Dedifferentiated amniotic fluid mesenchymal stem cell (primary cell): ENCODE measurements around the gene TMEM209.
"Not testable (repeated sequence)": the region's sequence is repeated elsewhere in the genome, so short reads cannot be mapped to it uniquely, and the experiment has no call there.

Experiments used
- DNase-seq: peaks from one replicate; pipeline ENCODE4 v3.0.0-alpha.2; 2016; ENCODE audit errors: extremely low spot score

The TMEM209 gene

DNA sequence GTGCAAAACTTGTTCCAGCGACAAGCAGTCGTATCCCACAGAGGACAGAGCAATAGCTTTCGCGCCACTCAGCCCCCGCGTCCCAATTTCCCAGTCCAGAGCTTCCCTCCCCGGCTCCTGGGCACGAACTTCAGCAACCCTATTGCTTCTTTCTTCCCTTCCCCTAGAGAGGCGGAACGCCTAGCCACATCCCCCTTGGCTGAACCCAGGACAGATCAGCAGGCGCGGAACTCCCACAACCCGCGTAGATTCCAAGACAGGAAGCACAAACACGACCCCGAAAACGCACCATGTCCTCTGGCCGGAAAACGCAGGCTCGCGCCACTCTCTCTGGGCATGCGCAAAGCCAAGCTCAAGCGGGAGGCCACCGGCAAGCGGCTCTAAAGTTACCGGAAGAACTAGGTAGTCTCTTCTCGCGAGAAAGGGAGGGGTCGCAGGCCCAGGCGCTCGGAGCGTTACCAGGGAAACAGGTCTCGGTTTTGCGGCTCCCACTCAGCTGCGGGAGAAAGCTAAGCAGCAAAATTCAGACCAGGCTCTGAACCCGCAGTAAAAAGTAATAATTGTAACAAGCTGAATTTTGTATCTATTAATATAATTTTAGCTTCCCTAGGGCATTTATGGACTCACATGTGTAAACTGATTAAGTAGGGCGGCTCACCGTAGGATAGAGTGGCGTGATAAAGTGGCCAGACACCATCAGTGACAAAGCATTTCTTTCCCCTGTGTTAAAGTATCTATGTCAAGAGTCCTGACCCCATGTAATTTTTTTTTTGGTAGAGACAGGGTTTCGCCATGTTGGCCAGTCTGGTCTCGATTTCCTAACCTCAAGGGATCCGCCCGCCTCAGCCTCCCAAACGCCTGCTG is at the start of gene TMEM209:
TSS of gene TMEM209 (minus strand) at position 323 of the 864 bp plus-strand sequence. CDS start at position 292, 31 bp downstream.
- peak; percentile 99 for DNase-seq

DNA sequence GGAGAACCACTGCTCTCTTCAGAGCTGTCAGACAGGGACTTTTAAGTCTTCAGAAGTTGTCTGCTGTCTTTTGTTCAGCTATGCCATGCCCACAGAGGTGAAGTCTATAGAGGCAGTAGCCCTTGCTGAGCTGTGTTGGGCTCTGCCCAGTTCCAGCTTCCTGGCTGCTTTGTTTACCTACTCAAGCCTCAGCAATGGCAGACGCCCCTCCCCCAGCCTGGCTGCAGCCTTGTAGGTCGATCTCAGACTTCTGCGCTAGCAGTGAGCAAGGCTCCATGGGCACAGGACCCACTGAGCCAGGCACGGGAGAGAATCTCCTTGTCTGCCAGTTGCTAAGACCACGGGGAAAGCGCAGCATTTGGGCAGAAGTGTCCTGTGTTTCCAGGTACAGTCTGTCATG is 49.3 kb upstream of the TMEM209 start:
- DNase-seq = no peak

DNA sequence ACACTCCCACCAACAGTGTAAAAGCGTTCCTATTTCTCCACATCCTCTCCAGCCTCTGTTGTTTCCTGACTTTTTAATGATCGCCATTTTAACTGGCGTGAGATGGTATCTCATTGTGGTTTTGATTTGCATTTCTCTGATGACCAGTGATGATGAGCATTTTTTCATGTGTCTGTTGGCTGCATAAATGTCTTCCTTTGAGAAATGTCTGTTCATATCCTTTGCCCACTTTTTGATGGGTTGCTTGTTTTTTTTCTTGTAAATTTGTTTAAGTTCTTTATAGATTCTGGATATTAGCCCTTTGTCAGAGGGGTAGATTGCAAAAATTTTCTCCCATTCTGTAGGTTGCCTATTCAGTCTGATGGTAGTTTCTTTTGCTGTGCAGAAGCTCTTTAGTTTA is 44.4 kb upstream of the TMEM209 start:
- not testable (repeated sequence) for DNase-seq

DNA sequence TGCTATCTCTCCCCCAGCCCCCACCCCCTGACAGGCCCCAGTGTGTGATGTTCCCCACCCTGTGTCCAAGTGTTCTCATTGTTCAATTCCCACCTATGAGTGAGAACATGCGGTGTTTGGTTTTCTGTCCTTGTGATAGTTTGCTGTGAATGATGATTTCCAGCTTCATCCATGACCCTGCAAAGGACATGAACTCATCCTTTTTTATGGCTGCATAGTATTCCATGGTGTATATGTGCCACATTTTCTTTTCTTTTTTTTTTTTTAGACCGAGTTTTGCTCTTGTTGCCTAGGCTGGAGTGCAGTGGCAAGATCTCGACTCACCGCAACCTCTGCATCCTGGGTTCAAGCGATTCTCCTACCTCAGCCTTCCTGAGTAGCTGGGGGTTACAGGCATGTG is 43.6 kb upstream of the TMEM209 start:
- DNase-seq = not testable (repeated sequence)

DNA sequence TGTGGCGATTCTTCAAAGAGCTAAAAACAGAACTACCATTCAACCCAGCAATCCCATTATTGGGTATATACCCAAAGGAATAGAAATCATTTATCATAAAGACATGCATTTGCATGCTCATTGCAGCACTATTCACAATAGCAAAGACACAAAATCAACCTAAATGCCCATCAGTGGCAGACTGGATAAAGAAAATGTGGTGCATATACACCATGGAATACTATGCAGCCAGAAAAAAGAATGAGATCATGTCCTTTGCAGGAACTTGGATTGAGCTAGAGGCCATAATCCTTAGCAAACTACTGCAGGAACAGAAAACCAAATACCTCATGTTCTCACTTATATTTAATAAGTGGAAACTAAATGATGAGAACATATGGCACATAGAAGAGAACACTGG is 41.3 kb upstream of the TMEM209 start:
- DNase-seq = not testable (repeated sequence)

DNA sequence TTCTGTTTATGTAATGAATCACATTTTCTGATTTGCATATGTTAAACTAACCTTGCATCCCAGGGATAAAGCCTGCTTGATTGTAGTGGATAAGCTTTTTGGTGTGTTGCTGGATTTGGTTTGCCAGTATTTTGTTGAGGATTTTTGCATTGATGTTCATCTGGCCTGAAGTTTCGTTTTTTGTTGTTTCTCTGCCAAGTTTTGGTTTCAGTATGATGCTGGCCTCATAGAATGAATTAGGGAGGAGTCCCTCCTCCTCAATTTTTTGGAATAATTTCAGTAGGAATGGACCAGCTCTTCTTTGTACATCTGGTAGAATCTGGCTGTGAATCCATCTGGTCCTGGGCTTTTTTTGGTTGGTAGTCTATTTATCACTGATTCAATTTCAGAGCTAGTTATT is 38.3 kb upstream of the TMEM209 start:
- peak; percentile 52 for DNase-seq

DNA sequence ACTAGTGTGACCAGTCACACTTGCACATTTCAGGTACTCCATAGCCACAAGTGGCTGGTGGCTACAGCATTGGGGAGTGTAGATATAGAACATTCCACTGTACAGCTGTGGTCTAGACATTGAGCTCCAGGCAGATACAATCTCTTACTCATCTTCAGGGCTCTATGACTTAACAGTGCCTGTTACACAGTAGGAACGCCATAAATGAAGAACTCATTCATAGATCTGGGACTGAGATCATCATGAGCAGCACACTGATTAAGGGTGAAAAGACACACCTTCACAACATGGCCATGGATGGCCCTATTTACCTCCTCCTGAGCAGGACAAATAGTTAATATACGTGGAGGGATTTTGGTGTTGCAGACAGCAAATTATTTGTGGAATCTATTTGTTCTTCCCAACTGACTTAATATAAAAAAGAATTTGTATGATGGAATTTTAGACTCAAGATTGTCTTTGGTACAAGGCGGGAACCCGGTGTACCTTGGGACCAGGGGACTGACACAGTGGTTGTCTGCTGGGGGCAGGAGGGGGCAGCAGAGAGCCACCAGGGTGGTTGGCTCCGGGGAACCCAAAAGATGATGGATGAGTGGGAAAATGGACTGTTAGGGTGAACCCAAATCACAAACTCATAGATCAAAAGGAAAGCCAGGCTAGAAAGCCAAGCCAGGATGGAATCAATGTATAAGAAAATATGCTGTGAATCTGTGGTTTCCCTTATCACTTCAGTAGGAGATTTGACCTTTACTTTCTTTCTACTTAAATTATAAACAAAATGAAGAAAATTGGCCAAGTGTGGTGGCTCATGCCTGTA is 37.2 kb upstream of the TMEM209 start:
- peak; percentile 38 for DNase-seq

DNA sequence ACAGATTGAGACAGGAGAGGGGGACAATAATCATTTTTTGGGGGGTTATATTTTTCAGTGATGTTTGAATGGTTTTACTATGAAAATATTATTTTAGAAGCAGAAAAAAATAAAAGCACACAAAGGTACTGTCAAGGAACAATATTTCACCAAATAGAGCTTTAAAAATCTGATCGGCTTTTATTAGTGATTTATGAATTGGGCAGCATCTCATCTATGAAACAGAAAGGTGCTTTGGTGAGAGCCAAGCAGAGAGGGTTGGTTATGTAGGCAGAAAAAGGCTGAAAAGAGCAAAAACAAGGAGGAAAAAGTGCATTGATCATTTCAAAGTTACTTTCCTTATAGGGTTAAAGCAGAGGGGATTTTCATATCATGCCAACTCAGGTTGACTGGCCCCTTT is 35.0 kb upstream of the TMEM209 start:
- no peak for DNase-seq

DNA sequence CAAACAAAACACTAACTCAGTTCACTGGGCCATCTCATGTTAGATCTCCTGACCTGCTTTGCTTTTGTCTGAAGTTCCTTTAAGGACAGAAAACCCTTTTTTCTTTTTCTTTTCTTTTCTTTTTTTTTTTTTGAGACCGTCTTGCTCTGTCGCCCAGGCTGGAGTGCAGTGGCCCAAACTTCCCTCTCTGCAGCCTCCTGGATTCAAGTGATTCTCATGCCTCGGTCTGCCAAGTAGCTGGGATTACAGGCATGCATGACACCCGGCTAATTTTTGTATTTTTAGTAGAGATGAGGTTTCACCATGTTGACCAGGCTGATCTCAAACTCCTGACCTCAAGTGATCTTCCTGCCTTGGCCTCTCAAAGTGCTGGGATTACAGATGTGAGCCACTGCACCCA is 31.2 kb upstream of the TMEM209 start:
- not testable (repeated sequence) for DNase-seq

DNA sequence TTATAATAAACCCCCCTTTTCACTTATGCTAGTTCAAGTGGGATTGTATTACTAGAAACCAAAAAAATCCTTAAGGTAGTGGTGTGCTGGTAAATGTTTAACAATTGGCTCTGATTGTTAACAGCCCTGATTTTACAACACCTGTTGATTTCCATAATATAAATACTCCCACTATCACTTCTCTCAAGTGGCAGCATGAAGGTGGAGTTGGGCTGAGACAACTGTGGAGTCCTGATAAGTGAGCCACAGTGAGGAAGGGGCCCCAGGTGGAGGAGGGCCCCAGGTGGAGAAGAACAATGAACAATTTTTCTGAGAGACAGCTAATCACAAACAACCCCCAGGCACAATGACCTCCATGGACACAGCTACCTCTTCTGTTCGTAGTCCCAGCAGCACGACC is 28.9 kb upstream of the TMEM209 start:
- DNase-seq = no peak

DNA sequence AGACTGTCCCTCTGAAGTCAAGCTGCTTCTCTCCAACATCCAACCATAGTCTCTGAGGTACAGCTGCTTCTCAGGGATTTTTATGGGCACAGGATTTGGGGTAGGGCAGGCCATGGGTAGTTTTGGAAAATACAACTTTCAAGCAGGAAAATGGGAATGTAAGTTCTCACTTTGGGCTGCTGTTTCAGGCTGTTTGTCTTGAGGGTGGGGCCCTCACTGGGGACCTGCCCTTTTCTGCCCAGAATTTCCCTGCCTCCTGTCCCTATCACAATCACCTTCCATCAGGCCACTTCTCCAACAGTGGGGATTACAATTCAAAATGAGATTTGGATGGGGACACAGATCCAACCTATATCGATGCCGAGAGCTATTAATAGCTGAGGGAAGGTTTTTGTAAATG is 27.0 kb upstream of the TMEM209 start:
- no peak for DNase-seq

DNA sequence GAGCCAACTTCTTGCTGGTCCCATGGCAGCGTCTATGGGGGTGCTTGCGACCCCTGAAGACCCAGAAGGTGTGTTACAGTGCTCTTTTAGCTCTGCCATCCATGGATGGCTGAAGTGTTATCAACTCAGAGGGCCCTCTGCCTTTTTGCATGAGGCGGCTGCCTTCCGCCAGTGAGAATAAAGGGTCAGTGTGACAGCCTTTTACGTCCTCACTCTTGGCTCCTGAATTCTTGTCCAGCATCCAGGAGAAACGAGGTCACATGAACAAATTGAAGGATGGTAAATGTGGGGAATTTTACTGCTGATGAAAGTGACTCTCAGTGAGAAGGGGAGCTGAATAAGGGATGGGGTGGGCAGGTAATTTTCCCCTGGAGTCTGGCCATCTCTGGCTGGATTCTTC is 26.6 kb upstream of the TMEM209 start:
- DNase-seq = no peak

DNA sequence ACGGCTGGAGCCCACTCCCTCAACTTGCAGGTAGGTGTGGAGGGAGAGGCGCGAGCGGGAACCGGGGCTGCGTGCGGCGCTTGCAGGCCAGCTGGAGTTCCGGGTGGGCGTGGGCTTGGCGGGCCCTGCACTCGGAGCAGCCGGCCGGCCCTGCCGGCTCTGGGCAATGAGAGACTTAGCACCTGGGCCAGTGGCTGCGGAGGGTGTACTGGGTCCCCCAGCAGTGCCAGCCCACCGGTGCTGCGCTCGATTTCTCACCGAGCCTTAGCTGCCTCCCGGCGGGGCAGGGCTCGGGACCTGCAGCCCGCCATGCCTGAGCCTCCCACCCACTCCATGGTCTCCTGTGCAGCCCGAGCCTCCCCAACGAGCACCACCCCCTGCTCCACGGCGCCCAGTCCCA is 24.8 kb upstream of the TMEM209 start:
- DNase-seq = not testable (repeated sequence)

DNA sequence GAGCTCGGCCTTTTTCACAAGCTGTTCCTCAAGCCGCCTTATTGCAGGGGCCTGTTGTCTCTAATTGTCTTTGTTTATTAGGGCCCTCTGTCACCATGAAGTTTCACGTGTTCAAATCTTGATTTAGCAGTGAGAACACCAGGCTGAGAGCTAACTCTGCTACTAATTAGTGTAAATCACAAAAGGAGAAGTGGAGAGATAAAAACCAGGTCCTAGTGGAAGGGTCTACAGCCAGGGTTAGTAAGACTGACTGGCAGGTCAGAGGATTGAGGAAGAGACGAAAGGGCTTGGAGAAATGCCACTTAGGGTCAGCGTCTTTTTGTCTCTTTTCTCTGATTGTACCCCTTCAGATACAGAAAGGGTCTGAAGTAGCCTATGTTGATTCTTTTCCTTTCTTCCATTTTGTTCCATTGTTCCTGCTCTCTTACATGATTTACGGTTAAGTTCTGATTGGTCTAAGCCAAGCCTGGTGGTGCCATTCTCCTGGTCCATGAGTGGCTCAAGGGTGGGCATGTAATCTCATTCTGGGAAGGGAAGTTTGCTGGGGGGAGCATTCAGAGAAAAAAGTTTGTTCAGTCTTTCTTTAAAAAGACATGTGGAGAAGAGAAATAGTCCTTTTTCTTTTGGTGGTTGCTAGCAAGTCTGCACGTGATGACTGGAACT is 23.8 kb upstream of the TMEM209 start:
- no peak for DNase-seq

DNA sequence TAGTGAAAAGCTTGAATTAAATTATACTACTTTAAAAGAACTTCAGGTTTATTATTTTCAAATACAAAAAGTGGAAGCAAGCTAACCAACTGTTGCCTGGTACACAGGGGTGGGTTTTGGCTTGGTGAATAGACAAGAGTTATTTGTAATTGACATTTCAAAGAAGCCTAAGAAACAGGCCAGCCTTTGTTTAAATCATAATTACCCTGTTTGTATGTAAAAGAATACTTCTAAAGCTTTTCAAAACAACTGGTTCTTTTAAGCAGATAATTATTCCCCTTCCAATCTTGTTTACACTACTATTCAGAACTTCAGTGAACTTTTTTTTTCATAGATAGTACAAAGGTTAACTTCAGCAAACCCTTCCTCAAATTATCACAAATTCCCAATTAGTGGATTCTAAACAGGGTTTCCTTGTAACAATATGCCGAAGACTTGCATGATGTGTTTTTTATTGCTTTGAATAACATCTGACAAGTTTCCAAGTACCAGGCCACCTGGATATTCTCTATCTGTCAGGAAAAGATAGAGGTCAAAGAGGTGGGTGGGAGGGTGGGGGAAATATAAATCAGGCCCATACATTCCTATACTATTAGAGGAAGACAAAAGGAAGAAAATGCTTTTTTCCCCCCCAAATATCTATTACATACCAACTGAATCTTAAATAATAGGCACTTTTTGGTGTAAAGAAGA is 22.8 kb upstream of the TMEM209 start:
- no peak for DNase-seq

DNA sequence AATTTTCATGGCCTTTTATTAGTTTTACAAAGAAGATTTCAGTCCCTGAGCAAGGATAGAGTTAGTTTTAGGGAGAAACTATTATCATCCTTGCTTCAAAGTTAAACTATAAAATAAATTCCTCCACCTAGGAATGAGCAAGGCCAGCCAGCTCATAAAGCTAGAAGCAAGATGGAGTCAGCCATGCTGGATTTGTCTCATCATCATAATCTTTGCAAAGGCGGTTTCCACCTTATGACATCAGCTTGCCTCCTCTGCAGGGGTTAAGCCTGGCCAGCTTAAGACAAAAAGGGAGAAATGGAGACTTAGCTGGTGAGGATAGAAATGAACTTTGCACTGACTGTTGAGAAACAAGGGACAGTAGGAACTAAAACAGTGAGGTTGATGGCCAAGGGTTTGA is 21.1 kb upstream of the TMEM209 start:
- DNase-seq = no peak

DNA sequence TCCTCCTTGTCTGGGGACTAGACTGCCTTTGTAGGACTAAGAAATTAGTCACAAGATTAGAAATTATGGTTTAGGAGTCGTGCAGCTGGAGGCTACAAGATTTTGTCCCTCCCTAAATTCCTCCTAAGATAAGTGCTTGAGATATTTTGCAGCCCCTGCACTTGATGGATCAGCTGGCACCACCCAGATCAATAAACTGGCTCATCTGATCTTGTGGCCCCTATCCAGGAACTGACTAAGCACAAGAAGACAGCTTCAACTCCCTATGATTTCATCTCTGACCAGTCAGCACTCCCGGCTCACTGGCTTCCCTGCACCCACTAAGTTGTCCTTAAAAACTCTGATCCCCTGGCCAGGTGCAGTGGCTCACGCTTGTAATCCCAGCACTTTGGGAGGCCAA is 19.7 kb upstream of the TMEM209 start:
- not testable (repeated sequence) for DNase-seq

DNA sequence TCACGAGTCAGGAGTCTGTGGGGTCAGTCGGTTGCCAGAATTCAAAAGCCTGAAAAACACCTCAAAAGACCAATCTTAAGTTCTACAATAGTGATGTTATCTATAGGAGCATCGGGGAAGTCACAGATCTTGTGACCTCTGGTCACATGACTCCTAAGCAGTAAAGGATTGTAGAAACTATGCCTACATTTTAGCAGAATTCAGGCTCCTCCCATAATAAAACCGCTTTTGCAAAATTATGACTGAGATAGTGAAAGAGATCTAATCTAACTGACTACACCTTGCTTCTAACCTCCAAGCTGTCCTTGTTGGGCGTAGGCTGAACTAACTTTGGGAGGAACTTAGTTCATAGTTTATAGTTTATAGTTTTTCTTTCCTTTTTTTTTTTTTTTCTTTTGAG is 19.0 kb upstream of the TMEM209 start:
- no peak for DNase-seq

DNA sequence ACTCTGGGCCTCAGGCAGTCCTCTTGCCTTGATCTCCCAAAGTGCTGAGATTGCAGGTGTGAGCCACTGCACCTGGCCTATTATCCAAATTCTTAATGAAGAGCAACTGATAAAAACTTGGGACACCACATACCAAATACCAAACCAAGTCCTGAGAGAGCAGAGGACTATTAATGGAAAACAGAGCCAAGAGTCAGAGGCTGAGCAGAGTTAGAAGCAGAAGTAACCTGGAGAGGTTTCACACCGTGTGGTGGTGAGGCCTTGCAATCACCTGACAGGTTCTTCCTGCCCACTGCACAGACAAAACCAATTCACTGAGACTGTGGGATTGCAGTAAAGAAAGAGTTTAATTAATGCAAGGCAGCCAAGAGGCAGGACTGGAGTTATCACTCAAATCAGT is 18.4 kb upstream of the TMEM209 start:
- DNase-seq = no peak

DNA sequence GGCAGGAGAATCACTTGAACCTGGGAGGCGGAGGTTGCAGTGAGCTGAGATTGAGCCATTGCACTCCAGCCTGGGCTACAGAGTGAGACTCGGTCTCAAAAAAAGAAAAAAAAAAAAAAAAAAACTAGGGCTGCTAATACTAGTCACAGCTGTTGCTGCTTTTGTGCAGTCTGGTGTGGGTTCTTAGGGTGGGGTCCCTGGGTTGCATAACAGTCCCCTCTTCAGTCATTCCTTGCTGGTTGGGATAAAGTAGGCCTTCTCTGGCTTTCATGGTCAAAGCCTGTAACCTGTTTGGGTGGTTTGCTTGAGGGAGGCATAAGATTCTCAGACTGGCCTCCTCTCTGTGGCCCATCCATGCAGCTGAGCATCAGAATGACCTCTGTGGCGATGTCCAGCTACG is 16.5 kb upstream of the TMEM209 start:
- no peak for DNase-seq

DNA sequence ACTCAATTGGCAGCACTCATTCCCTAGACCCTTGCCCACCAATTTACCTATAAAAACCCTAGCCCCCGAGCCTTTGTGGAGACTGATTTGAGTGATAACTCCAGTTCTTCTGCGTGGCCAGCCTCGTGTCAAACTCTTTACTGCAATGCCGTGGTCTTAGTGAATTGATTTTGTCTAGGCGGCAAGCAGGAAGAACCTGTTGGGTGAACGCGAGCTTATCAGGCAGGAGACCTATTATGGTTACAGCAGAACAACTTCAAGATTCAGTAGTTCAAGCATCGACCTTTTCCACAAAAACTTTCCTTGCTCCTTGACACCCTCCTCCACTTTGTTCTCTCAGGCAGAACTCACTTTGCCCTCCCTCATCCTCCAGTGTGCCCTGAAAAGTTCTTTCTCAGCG is 14.7 kb upstream of the TMEM209 start:
- DNase-seq = no peak
